HepG2 (cell line): ENCODE data around the gene NHSL1. TPM values are rescaled to one million over a fixed set of nuclear protein-coding genes. Genes with fewer than 3 reads are reported as not detected.

ENCODE experiments used
- CBFB ChIP-seq: sonication (generic); formaldehyde crosslinking; IDR thresholded peaks from 2 replicates; pipeline ENCODE4 v1.4.0; 2020; ENCODE audit warnings: missing genetic modification reagents
- CC2D1A ChIP-seq: sonication (generic); formaldehyde crosslinking; IDR thresholded peaks from 2 replicates; pipeline ENCODE4 v1.8.1; 2023; ENCODE audit warnings: mild to moderate bottlenecking, missing genetic modification reagents
- DNMT1 ChIP-seq: sonication (generic); formaldehyde crosslinking; IDR thresholded peaks from 2 replicates; pipeline ENCODE4 v1.5.1; 2020; ENCODE audit warnings: mild to moderate bottlenecking, missing genetic modification reagents
- DRAP1 ChIP-seq: IDR thresholded peaks from 2 replicates; pipeline ENCODE4 v1.6.1; 2016; ENCODE audit warnings: missing genetic modification reagents, missing compliant biosample characterization
- E2F5 ChIP-seq: sonication (generic); formaldehyde crosslinking; conservative IDR thresholded peaks from 2 replicates; pipeline ENCODE4 v1.4.0; 2020; ENCODE audit warnings: missing genetic modification reagents
- HOXA3 ChIP-seq: sonication (generic); formaldehyde crosslinking; IDR thresholded peaks from 2 replicates; pipeline ENCODE4 v1.5.0; 2020; ENCODE audit warnings: missing genetic modification reagents
- IRF9 ChIP-seq: sonication (generic); formaldehyde crosslinking; IDR thresholded peaks from 2 replicates; pipeline ENCODE4 v1.8.0; 2022; ENCODE audit warnings: missing genetic modification reagents, mild to moderate bottlenecking, borderline replicate concordance
- KLF11 ChIP-seq: IDR thresholded peaks from 2 replicates; pipeline ENCODE4 v1.6.1; 2016; ENCODE audit warnings: missing compliant biosample characterization
- KLF9 ChIP-seq: IDR thresholded peaks from 2 replicates; pipeline ENCODE4 v1.6.1; 2016; ENCODE audit warnings: low read depth
- MZF1 ChIP-seq: sonication (generic); formaldehyde crosslinking; IDR thresholded peaks from 2 replicates; pipeline ENCODE4 v1.8.1; 2023; ENCODE audit warnings: mild to moderate bottlenecking, missing genetic modification reagents, borderline replicate concordance
- THAP8 ChIP-seq: sonication (generic); formaldehyde crosslinking; IDR thresholded peaks from 2 replicates; pipeline ENCODE4 v1.5.1; 2020; ENCODE audit warnings: missing genetic modification reagents, mild to moderate bottlenecking, borderline replicate concordance
- YEATS4 ChIP-seq: sonication (generic); formaldehyde crosslinking; IDR thresholded peaks from 2 replicates; pipeline ENCODE4 v1.4.0; 2020; ENCODE audit warnings: missing genetic modification reagents, borderline replicate concordance
- ZBTB2 ChIP-seq: sonication (generic); formaldehyde crosslinking; IDR thresholded peaks from 2 replicates; pipeline ENCODE4 v1.8.0; 2022; ENCODE audit warnings: low read depth, missing genetic modification reagents
- ZKSCAN1 ChIP-seq: fragments of 150-350 bp; IDR thresholded peaks from 2 replicates; pipeline ENCODE4 v1.6.1; 2014; ENCODE audit warnings: low read length
- ZMYM2 ChIP-seq: sonication (generic); formaldehyde crosslinking; IDR thresholded peaks from 2 replicates; pipeline ENCODE4 v1.8.0; 2022; ENCODE audit warnings: mild to moderate bottlenecking, missing genetic modification reagents
- ZNF124 ChIP-seq: sonication (generic); formaldehyde crosslinking; IDR thresholded peaks from 2 replicates; pipeline ENCODE4 v1.4.0; 2020; ENCODE audit warnings: missing genetic modification reagents
- ZNF280D ChIP-seq: sonication (generic); formaldehyde crosslinking; IDR thresholded peaks from 2 replicates; pipeline ENCODE4 v1.5.1; 2020; ENCODE audit warnings: mild to moderate bottlenecking, missing genetic modification reagents
- ZNF446 ChIP-seq: sonication (generic); formaldehyde crosslinking; IDR thresholded peaks from 2 replicates; pipeline ENCODE4 v1.5.0; 2020; ENCODE audit warnings: mild to moderate bottlenecking, missing genetic modification reagents
- ZNF569 ChIP-seq: sonication (generic); formaldehyde crosslinking; IDR thresholded peaks from 2 replicates; pipeline ENCODE4 v1.5.0; 2020; ENCODE audit warnings: mild to moderate bottlenecking, missing genetic modification reagents, moderate library complexity, borderline replicate concordance
- ZNF747 ChIP-seq: sonication (generic); formaldehyde crosslinking; IDR thresholded peaks from 2 replicates; pipeline ENCODE4 v1.8.1; 2023; ENCODE audit warnings: missing genetic modification reagents, mild to moderate bottlenecking, borderline replicate concordance
- ZNF776 ChIP-seq: sonication (generic); formaldehyde crosslinking; IDR thresholded peaks from 2 replicates; pipeline ENCODE4 v1.4.0; 2020; ENCODE audit warnings: mild to moderate bottlenecking, missing genetic modification reagents
- ZNF788 ChIP-seq: sonication (generic); formaldehyde crosslinking; IDR thresholded peaks from 2 replicates; pipeline ENCODE4 v1.5.0; 2020; ENCODE audit warnings: mild to moderate bottlenecking, missing genetic modification reagents, borderline replicate concordance
- polyA plus RNA-seq, 8 experiments: library from polyadenylated mRNA; depleted of rRNA in 3 of 8; stranded (reverse) in 7 of 8; unstranded in 1 of 8; fragments of >200 nt; fragmentation: Illumina TruSeq in 4 of 8; extraction: Trizol in 4 of 8; gene quantifications; 2 replicates each; pipeline versions ENCODE4 v1.2.1 to v1.2.3, GENCODE V29; 2011 to 2016; ENCODE audit warnings: low read depth in 4 of 8, missing spikeins in 1 of 8, mixed read lengths in 1 of 8; ENCODE audit not compliant: insufficient read depth in 1 of 8
- total RNA-seq, 5 experiments: library from RNA; depleted of rRNA; stranded (reverse); fragments of >200 nt; fragmentation: Illumina TruSeq; extraction: Trizol; gene quantifications; 2 replicates each; pipeline ENCODE4 v1.2.3, GENCODE V29; 2016; ENCODE audit warnings: low read depth in 1 of 5

Gene NHSL1
- total and polyA plus RNA-seq, 2 of the 13 experiments (the other 11 are each of a cell fraction or from before 2014, with no cell fraction given): 24.9 to 53.6 TPM

- TF ChIP-seq ZNF280D (CRISPR knock-in tag) (peak; percentile 76), CBFB (CRISPR knock-in tag) (no peak; the same call in 1 of the 2 replicates), ZNF569 (CRISPR knock-in tag) (no peak), ZNF788 (CRISPR knock-in tag) (0 out of 2 replicates have a peak, but pooled peaks have one; percentile 42), IRF9 (no peak), THAP8 (CRISPR knock-in tag) (no peak), MZF1 (CRISPR knock-in tag) (no peak), KLF11 (peak; percentile 49; the same call in 1 of the 2 replicates), HOXA3 (CRISPR knock-in tag) (peak; percentile 82), ZBTB2 (CRISPR knock-in tag) (no peak), KLF9 (CRISPR knock-in tag) (peak; percentile 83; the same call in 1 of the 2 replicates), ZKSCAN1 (no peak), YEATS4 (CRISPR knock-in tag) (peak; percentile 46; the same call in 1 of the 2 replicates), DNMT1 (CRISPR knock-in tag) (no peak), ZNF776 (CRISPR knock-in tag) (no peak), E2F5 (no peak), ZNF446 (CRISPR knock-in tag) (no peak), ZMYM2 (peak; percentile 89; the same call in 1 of the 2 replicates), CC2D1A (no peak), ZNF747 (CRISPR knock-in tag) (no peak; the same call in 1 of the 2 replicates), DRAP1 (CRISPR knock-in tag) (peak; percentile 84), ZNF124 (CRISPR knock-in tag) (no peak; the same call in none of the 2 replicates)
Observed at GRCh38 chr6:138503881-138504680, 4.8 kb upstream of the NHSL1 start (continued).
